ENCODE measurements around the gene GPR15LG.
"Not testable (repeated sequence)": the region's sequence is repeated elsewhere in the genome, so short reads cannot be mapped to it uniquely, and the experiment has no call there.

The GPR15LG gene

DNA sequence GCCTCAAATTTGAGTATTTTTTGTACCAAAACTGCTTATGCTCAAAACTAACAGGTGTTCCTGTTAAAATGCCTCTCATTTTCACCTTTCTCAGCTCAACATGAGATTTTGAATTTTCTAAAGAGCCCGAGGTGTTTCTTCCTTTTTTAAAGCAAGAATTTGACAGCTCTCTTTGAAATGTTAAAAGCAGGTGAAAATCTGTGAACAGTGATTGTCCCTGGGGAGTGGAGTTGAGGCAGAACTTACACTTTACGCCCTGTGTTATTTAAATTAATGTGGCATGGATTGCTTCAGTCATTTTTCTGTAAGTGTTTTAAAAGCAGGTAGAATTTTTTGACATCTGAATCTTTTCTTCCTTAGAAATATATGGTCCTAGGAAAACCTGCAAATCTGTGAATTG, 9.2 kb upstream of the GPR15LG start:
- TF ChIP-seq SPI1 (IDR thresholded peaks at IDR 0.05; ENCODE audit: borderline replicate concordance, low read depth), result no peak
- TF ChIP-seq POLR2AphosphoS5 (IDR thresholded peaks at IDR 0.05; ENCODE audit: low read depth), result no peak
- TF ChIP-seq, protein P1, sequence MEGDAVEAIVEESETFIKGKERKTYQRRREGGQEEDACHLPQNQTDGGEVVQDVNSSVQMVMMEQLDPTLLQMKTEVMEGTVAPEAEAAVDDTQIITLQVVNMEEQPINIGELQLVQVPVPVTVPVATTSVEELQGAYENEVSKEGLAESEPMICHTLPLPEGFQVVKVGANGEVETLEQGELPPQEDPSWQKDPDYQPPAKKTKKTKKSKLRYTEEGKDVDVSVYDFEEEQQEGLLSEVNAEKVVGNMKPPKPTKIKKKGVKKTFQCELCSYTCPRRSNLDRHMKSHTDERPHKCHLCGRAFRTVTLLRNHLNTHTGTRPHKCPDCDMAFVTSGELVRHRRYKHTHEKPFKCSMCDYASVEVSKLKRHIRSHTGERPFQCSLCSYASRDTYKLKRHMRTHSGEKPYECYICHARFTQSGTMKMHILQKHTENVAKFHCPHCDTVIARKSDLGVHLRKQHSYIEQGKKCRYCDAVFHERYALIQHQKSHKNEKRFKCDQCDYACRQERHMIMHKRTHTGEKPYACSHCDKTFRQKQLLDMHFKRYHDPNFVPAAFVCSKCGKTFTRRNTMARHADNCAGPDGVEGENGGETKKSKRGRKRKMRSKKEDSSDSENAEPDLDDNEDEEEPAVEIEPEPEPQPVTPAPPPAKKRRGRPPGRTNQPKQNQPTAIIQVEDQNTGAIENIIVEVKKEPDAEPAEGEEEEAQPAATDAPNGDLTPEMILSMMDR (IDR thresholded peaks at IDR 0.05; ENCODE audit: insufficient read depth, low read length), result no peak
- TF ChIP-seq, protein P2, sequence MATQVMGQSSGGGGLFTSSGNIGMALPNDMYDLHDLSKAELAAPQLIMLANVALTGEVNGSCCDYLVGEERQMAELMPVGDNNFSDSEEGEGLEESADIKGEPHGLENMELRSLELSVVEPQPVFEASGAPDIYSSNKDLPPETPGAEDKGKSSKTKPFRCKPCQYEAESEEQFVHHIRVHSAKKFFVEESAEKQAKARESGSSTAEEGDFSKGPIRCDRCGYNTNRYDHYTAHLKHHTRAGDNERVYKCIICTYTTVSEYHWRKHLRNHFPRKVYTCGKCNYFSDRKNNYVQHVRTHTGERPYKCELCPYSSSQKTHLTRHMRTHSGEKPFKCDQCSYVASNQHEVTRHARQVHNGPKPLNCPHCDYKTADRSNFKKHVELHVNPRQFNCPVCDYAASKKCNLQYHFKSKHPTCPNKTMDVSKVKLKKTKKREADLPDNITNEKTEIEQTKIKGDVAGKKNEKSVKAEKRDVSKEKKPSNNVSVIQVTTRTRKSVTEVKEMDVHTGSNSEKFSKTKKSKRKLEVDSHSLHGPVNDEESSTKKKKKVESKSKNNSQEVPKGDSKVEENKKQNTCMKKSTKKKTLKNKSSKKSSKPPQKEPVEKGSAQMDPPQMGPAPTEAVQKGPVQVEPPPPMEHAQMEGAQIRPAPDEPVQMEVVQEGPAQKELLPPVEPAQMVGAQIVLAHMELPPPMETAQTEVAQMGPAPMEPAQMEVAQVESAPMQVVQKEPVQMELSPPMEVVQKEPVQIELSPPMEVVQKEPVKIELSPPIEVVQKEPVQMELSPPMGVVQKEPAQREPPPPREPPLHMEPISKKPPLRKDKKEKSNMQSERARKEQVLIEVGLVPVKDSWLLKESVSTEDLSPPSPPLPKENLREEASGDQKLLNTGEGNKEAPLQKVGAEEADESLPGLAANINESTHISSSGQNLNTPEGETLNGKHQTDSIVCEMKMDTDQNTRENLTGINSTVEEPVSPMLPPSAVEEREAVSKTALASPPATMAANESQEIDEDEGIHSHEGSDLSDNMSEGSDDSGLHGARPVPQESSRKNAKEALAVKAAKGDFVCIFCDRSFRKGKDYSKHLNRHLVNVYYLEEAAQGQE (IDR thresholded peaks at IDR 0.05; ENCODE audit: insufficient replicate concordance, low read depth), result no peak
- no peak for TF ChIP-seq GABPA (IDR thresholded peaks at IDR 0.05; ENCODE audit: low read depth)

DNA sequence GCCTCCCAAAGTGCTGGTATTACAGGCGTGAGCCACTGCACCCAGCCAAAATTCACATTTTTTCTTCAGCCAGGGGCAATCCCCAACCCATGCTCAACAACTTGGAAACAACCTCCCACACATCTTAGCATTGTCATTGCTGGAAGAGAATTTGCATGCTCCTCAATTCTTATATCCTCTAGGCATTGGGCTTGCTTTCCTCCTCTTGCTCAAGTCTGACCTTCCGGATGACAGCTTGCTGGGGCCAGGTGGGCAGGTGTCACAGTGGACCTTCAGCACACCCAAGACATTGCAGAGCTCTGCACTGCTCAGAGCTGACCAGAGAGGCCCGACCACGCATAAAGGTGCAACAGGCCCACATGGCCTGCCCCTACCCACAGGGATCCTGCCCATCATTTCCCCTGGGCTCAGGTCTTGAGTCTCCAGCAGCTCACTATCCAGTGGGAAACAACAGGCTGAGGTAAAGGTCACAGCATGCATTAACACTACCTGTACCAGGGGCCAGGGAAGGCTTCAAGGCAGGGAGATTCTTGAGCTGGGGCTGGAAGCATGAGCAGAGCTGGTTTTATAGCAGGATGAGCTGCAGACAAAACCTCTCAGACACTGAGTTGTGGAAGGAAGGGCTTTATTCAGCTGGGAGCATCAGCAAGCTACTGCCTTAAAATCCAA, 6.8 kb upstream of the GPR15LG start:
- no peak overlapping the region for H3K4me3 ChIP-seq (replicated peaks; ENCODE audit: insufficient read depth, low read length)
- TF ChIP-seq POLR2AphosphoS5 (IDR thresholded peaks at IDR 0.05; ENCODE audit: low read depth) (no peak), GABPA (IDR thresholded peaks at IDR 0.05; ENCODE audit: low read depth) (no peak), SPI1 (IDR thresholded peaks at IDR 0.05; ENCODE audit: borderline replicate concordance, low read depth) (no peak)
- TF ChIP-seq, protein P1 (IDR thresholded peaks at IDR 0.05; ENCODE audit: insufficient read depth, low read length), result no peak
- TF ChIP-seq, protein P2 (IDR thresholded peaks at IDR 0.05; ENCODE audit: insufficient replicate concordance, low read depth), result no peak
- H3K27me3 ChIP-seq (ENCODE audit: insufficient read depth, poor library complexity, severe bottlenecking), result no peaks in the 10 kb centered on the region
- no peak overlapping the region for H3K27ac ChIP-seq (replicated peaks)
- no peak for DNase-seq (ENCODE audit: low read depth in 1 of 2, low spot score in 1 of 2)

More for the DNA sequence above, 9.2 kb upstream of the GPR15LG start:
- no peak for DNase-seq (ENCODE audit: low read depth in 1 of 2, low spot score in 1 of 2)
- H3K4me3 ChIP-seq (replicated peaks; ENCODE audit: insufficient read depth, low read length), result no peak overlapping the region
- H3K27me3 ChIP-seq (ENCODE audit: insufficient read depth, poor library complexity, severe bottlenecking), result no peaks in the 10 kb centered on the region
- no peak overlapping the region for H3K27ac ChIP-seq (replicated peaks)

DNA sequence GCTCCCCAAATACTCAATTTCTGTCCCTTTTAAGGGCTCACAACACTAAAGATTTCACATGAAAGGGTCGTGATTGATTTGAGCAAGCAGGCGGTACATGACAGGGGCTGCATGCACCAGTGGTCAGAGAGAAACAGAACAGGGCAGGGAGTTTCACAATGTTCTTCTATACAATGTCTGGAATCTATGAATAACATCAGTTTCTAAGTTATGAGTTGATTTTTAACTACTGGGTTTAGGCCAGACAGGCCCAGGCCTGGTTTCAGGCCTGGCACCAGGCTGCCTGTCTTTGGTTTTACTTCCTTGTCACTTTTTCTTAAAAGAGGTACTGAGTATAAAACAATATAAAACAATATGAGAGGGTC, 6.3 kb upstream of the GPR15LG start:
- not testable (repeated sequence) for DNase-seq (ENCODE audit: low read depth in 1 of 2, low spot score in 1 of 2); H3K27me3 ChIP-seq (ENCODE audit: insufficient read depth, poor library complexity, severe bottlenecking); H3K4me3 ChIP-seq (replicated peaks; ENCODE audit: insufficient read depth, low read length); H3K27ac ChIP-seq (replicated peaks)

DNA sequence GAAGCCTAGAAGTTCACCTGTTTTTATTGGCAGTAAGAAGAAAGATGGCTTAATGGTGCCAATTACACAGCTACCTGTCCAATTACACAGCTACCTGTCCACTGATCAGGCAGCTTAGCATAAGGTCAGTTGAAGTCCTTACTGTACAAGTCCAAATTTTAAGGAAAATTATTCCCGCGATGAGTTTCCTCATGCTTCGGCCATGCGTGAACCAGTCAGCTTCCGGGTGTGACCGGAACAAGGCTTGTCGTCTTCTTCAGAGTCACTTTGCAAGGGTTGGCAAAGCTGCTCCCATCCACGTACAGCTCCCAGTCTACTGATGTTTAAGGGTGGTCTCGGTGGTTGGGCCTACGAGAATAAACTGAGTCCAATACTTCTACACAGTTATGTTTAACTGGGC, 5.2 kb upstream of the GPR15LG start:
- not testable (repeated sequence) for H3K27ac ChIP-seq (replicated peaks); H3K27me3 ChIP-seq (ENCODE audit: insufficient read depth, poor library complexity, severe bottlenecking); H3K4me3 ChIP-seq (replicated peaks; ENCODE audit: insufficient read depth, low read length); DNase-seq (ENCODE audit: low read depth in 1 of 2, low spot score in 1 of 2)

DNA sequence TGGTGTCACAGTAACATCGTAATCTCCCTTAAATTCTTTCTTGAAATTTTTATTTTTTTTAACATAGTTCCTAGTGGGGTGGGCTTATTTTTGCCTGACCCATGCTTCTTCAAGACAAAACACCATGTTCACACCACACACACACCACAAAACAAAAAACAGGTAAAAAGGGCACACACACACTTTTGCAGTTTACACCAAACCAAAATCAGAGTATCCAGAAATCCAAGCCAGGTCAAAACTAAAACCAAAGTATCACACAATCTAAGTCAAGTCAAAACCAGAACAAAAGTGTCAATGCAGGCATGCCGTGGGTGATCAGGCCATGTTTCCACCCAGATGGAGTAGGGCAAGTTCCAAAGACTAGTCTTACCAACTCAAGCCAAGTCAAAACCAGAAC, 2.4 kb upstream of the GPR15LG start:
- not testable (repeated sequence) for H3K27me3 ChIP-seq (ENCODE audit: insufficient read depth, poor library complexity, severe bottlenecking); DNase-seq (ENCODE audit: low read depth in 1 of 2, low spot score in 1 of 2); H3K4me3 ChIP-seq (replicated peaks; ENCODE audit: insufficient read depth, low read length); H3K27ac ChIP-seq (replicated peaks)

DNA sequence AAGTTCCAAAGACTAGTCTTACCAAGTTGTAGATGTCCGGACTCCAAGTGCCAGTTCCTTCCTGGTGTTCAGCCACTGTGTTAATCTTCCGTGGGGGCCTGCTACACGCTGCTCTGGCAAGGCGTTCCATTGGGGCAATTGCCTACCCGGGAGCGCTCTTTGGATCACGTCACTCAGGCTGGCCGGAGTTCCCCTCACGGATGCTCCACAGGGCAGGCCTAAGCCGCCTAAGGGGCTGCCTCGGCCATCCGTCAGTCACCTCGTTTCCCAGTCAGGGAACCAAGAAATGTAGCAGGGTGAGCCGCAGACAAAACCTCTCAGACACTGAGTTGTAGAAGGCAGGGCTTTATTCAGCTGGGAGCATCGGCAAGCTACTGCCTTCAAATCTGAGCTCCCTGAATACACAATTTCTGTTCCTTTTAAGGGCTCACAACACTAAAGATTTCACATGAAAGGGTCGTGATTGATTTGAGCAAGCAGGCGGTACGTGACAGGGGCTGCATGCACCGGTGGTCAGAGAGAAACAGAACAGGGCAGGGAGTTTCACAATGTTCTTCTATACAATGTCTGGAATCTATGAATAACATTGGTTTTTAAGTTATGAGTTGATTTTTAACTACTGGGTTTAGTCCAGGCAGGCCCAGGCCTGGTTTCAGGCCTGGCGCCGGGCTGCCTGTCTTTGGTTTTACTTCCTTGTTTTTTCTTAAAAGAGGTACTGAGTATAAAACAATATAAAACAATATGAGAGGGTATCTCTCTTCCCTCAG, 1.7 kb upstream of the GPR15LG start:
- not testable (repeated sequence) for DNase-seq (ENCODE audit: low read depth in 1 of 2, low spot score in 1 of 2); H3K27me3 ChIP-seq (ENCODE audit: insufficient read depth, poor library complexity, severe bottlenecking); H3K4me3 ChIP-seq (replicated peaks; ENCODE audit: insufficient read depth, low read length); H3K27ac ChIP-seq (replicated peaks)
